GM04503 (cell line): Measurements from ENCODE around the gene MAP1LC3B2.

Source experiments
- DNase-seq: peaks from one replicate; pipeline ENCODE4 v3.0.0-alpha.2; 2012; ENCODE audit warnings: low read depth

Gene MAP1LC3B2

GRCh38 chr12:116595672-116596071 is 36.5 kb downstream of the MAP1LC3B2 start:
- no peak for DNase-seq

- no peak for DNase-seq
These were observed 38.7 kb downstream of the MAP1LC3B2 start for GRCh38 chr12:116597886-116598285.

- DNase-seq: no peak
These were observed 39.4 kb downstream of the MAP1LC3B2 start for GRCh38 chr12:116598311-116599284.

- DNase-seq: no peak
These were observed 40.3 kb downstream of the MAP1LC3B2 start for GRCh38 chr12:116599285-116600136.

GRCh38 chr12:116600959-116601918 is 42.1 kb downstream of the MAP1LC3B2 start:
- no peak for DNase-seq

- DNase-seq: no peak
These were observed 43.0 kb downstream of the MAP1LC3B2 start for GRCh38 chr12:116601933-116602810.

- no peak for DNase-seq
These were observed 44.5 kb downstream of the MAP1LC3B2 start for GRCh38 chr12:116603546-116604177.

- no peak for DNase-seq
These were observed 45.2 kb downstream of the MAP1LC3B2 start for GRCh38 chr12:116604178-116604895.

GRCh38 chr12:116604951-116605641 is 45.9 kb downstream of the MAP1LC3B2 start:
- no peak for DNase-seq

- no peak for DNase-seq
These were observed 47.2 kb downstream of the MAP1LC3B2 start for GRCh38 chr12:116606397-116606796.

- no peak for DNase-seq
These were observed 47.9 kb downstream of the MAP1LC3B2 start for GRCh38 chr12:116607039-116607438.

GRCh38 chr12:116609319-116610114 is 50.3 kb downstream of the MAP1LC3B2 start:
- no peak for DNase-seq

- DNase-seq: no peak
These were observed 51.9 kb downstream of the MAP1LC3B2 start for GRCh38 chr12:116610971-116611541.

- DNase-seq: no peak
These were observed 53.3 kb downstream of the MAP1LC3B2 start for GRCh38 chr12:116612436-116612835.

GRCh38 chr12:116613256-116613655 is 54.1 kb downstream of the MAP1LC3B2 start:
- DNase-seq: no peak

GRCh38 chr12:116614194-116614915 is 55.2 kb downstream of the MAP1LC3B2 start:
- no peak for DNase-seq
